Stimulated activated CD4-positive, alpha-beta T cell treated with anti-CD3 and anti-CD28 coated beads, Interleukin-1b, Interleukin-23, amount 100 ng/mL, for 4 hours (primary cell): Measurements from ENCODE around the gene JMJD6.
"Not testable (repeated sequence)": the region's sequence is repeated elsewhere in the genome, so short reads cannot be mapped to it uniquely, and the experiment has no call there.

ENCODE experiments used
- DNase-seq, 2 donors: peaks; one replicate each; pipeline ENCODE4 v3.0.0-alpha.2; 2020; ENCODE audit warnings: low read depth in 2 of 2

The JMJD6 gene

DNA sequence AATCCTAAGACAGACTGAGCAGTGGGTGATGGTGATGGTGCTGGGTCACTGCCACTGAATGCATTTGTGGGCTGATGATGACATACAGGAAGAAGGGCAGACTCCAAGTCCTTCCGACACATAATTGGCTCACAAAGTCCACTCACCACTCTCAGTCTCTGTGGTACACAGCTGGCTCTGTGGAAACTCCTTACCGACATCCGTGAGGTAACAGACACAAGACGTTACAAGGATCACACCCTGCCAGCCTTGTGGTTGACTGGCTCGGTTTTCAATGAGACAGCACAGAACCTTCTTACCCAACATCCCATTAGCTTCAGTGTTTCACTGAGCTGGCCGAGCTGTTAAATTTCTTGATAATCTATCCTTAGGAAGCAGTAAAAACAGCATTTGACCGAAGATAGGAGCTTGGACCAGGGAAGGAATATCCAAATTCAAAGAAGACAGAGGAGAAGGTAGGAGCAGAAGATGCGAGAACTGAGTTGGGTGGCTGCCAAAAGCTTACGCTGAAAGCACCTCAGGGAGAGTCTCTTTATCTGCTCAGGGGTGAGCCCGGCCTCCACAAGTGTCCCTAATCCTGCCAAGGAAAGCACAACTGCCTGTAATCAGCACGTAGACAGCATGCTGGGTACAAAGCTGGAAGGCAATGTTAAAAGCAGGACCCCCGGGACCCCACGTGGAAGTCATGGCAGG is 10.1 kb downstream of the JMJD6 start:
- DNase-seq, result no peak

DNA sequence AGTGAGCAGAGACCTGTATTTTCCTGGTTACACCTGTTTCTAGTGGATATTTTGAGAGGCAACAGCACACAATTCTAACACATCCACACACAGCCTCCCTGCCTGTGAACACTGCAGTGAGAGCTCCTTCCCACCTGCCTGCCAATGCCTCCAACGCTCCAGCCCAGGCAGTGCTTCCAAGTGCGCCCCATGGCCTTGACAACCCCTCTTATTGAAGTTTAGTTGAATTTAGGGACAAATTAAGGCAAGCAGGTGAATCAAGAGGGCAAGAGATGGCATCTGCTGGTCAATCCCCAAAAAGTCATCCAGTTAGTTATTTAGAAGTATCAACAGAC is 10.9 kb downstream of the JMJD6 start:
- no peak for DNase-seq

DNA sequence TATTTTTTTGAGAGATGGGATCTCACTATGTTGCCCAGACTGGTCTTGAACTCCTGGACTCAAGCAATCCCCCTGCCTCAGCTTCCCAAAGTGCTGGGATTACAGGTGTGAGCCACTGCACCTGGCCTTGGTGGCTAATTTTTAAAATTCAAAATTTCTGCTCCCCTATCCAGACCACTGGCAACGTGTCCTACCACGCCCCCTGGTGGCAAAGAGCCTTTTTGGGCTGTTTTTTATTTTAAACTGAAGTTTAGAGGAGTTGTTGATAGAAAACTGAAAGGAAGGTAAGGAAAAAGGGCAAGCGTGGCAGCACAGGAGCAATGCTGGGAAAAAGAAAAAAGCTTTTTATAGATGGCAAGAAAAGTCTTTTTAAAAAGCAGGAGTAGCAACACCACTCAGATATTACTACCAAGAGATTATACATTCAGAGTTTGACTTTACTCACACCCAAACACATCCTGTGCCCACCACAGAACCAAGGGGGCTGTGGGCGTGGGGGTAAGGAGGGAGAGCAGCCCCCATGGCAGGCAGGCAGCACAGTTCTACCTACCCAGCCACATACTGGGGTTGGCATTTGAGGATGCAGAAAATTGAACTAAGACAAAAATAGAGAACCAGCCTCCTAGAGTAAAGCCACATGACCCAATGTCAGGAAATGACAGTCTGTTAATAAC is 11.4 kb downstream of the JMJD6 start:
- peak; percentile 72 to 73 for DNase-seq

DNA sequence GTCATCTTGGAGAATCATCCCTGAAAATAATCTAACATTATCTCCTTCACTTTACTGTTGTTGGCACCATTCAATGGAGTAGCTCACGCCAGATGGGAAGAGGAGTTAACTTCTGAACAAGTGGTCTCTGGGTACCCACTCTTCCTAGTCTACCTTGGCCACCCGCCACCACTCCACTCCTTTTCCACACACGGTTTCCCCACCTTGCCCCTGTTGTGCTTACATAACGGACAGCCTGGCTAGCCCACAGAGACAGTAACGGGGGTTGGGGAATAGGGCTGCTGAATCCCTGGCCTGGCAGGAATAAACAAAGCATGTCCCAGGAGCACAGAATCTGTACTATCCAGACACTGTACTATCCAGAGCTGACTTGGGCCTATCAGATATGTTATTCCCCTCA is 12.1 kb downstream of the JMJD6 start:
- DNase-seq, result no peak

GRCh38 chr17:76713765-76714164 is 12.6 kb downstream of the JMJD6 start:
- DNase-seq, result no peak

- not testable (repeated sequence) for DNase-seq
Measured at GRCh38 chr17:76712321-76712720, 14.1 kb downstream of the JMJD6 start.

GRCh38 chr17:76710863-76711611 is 15.4 kb downstream of the JMJD6 start, which contains the start of gene MXRA7:
Gene MXRA7, minus strand, starts transcription at chr17:76710965. Its CDS starts 19 bp downstream, at chr17:76710946.
- DNase-seq, result peak; percentile 43 to 50

GRCh38 chr17:76709951-76710862 is 16.2 kb downstream of the JMJD6 start:
- not testable (repeated sequence) for DNase-seq

- DNase-seq, result no peak
Measured at GRCh38 chr17:76709077-76709950, 17.1 kb downstream of the JMJD6 start.

DNA sequence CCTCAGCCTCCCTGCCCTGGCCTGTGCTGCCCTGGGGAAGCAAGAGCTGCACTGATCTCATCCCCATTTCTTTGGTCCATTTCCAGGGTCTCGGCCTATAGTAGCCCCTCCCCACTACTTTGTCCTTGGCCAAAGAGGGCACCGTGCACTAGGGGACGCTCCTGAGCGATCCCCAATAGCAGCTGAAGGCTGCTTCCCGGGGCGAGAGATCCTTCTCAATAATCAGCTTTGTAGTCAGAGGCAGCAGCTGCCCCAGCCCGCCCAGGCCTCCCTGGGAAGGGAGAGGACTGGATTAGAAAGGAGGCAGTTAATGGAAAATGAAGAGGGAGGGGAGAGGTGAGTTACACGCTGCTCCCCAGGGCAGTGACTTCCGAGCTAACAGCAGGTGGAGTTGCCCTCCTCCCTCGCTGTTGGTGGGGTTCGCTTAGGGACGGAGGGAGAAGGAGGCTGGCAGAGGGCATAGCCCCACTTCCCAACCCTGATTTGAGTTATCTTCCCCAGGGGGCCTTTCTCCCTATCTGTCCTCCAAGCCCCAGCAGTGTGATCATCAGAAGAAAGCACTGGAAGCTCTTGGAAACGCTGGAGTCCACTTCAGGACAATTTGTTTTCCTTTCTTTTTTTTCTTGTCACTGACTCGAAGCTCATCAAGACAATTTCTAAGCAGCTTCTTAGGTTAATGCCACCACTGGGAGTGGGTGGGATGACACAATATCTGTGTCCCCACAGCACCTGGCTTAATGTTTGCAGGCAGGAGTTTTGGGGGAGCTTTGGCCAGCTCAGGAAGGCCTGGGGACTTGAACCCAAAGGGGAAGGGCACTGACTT is 18.2 kb downstream of the JMJD6 start:
- DNase-seq, result no peak

DNA sequence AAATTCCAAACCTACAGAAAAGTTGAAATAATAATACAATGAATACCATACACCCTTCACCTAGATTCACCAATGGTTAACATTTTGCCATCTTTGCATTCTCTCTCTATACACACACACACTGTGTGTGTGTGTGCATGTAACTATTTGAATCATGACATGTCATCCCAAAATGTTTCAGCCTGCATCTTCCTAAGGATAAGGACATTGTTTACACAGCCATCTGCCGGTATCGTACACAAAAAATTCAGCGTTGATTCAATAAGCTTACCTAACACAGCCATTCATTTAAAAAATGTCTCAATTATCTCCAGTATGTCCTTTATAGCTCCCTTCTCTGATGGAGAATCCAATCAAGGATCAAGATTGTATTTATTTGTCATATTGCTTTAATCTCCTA is 19.6 kb downstream of the JMJD6 start:
- DNase-seq, result no peak

DNA sequence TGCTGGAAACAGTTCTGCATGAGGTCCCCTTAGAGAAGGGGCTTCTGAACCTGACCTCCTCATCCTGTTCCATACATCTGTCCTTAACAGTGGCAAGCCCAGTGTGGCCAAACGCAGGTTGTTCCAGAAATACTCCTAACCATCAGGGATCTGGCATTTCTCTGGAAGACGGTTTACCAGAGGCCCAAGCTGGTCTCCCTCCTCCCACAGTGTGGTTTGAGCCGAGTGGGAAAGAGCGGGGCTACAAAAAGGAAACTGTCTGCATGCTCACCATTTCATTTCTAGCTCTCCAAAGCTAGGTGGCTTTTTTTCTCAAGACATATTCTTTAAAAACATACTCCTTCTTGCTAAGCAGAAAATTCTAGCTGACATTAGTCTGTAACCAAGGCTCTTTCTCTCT is 21.6 kb downstream of the JMJD6 start:
- no peak for DNase-seq

GRCh38 chr17:76702941-76703637 is 23.3 kb downstream of the JMJD6 start:
- DNase-seq, result no peak

GRCh38 chr17:76702076-76702475 is 24.3 kb downstream of the JMJD6 start:
- no peak for DNase-seq

DNA sequence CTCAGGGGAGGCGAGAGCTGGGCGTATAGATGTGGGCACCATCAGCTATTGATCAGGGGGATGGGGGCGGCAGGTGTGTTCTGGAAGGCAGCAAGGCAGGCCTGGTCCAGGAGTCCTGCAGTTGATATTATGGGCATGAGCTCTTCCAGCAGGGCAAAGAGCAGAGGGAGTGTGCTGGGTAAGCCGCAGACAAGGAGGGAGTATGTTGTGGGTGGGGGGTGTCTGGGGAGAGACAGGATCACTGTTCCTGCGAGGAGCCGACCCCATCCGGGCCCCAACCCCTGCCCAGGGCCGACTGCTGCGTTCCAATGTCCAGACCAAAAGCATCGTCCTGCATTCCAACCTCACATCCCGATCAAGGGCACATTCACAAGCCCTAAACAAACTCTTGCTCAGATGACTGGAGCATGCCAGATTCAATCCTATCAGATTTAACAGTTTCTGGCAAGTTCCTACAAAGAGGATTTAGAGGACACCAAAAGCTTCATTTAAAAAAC is 24.9 kb downstream of the JMJD6 start:
- no peak for DNase-seq

DNA sequence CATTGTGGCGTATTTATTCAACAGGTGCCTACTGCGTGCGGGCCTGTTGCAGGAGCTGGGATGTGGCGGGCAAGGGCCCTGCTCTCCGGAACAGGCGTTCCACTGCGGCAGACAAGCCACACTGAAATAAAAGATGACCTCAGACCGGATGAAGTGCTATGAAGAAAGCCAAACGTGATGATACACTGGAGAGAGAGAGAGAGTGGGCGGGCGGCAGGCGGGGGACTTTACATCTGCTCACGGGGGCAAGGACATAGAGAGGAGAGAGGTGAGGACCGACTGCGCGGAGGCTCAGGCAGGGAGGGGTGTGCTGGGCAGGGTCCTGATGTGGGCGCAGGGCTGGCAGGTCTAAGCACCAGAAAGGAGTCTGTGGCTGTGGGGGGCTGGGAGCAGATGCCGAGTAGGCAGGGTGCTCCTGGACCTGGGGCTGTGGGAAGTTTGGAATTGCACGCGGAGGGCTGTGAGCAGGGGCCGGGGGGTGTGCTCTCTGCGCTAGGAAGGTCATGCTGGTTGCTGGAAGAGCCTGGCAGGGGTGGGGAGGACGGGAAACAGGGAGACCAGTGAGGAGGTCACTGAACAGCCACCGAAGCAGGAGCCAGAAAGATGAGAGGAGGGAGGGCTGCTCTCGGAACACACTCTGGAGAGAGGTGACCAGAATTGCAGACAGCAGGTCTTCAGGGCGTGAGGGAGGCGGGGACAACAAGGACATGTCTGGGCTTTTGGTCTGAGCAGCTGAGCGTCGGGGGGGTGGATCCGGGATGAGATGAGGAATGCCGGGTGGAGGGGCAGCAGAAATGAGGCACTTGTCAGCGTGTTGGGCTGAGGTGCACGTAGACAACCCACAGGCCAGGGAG is 25.6 kb downstream of the JMJD6 start:
- DNase-seq, result no peak

GRCh38 chr17:76700270-76700616 is 26.2 kb downstream of the JMJD6 start:
- DNase-seq, result no peak

DNA sequence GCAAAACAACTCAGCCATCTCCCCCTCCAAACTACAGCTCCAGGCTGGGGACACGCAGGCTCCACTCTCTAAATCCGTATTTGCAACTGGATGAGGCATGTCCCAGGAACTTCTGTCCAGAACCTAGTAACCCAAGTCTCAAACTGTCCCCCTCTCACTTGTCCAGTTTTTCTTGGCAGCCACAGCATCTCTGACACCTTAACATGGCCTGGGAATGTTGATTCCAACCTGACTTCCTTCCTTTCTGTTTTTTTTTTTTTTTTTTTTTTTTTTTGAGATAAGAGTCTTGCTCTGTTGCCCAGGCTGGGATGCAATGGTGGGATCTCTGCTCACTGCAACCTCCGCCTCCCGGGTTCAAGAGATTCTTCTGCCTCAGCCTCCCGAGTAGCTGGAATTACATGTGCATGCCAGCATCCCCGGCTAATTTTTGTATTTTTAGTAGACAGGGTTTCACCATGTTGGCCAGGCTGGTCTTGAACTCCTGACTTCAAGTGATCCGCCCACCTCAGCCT is 27.9 kb downstream of the JMJD6 start:
- not testable (repeated sequence) for DNase-seq
